ENCODE measurements around the gene PMM2.

PMM2 gene

DNA sequence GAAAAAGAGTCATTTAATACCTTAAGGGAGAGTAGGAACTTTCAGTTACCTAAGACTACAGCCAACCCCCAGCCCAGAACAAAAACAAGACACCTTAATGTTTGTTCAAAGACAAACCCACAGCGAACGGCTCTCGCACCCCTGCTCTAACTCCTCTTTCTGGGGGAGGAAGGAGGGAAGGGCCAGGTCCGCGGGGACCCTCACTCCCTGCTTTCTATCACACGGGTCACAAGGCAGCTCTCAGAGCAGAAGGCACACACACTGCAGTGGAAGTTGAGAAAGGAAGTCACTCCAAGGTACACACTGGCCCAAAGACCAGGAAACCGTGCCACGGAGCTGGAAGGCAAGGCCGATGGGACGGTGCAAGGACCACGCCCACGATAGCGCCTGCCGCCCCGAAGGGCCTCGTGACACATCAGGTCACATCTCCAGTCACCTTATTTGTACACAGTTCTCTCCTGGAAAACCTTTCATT is 94.5 kb downstream of the PMM2 start:
- Histone ChIP-seq H4K20me1 (ENCODE audit: insufficient read depth, low read length, poor library complexity, severe bottlenecking) (no peaks in the 10 kb centered on the region), H3K4me3 (ENCODE audit: low read length, poor library complexity, severe bottlenecking) (no peak overlapping the region), H3K4me1 (ENCODE audit: insufficient read depth, low read length, poor library complexity, severe bottlenecking) (no peaks in the 10 kb centered on the region), H3K9ac (ENCODE audit: low read depth, low read length, poor library complexity, severe bottlenecking) (no peak overlapping the region), H3K9me3 (ENCODE audit: insufficient read depth, low read depth, low read length) (no peaks in the 10 kb centered on the region), H3K79me2 (ENCODE audit: insufficient read depth, low read length) (no peaks in the 10 kb centered on the region), H2AFZ (ENCODE audit: low read length) (no peak overlapping the region), H3K36me3 (ENCODE audit: insufficient read depth, low read length) (peaks cover 34% of the 10 kb centered on the region; the same call in 1 of the 2 replicates), H3K9me2 (replicated peaks; ENCODE audit: low read depth, low read length) (no peaks in the 10 kb centered on the region), H3K27me3 (ENCODE audit: insufficient read depth, low read length, poor library complexity, severe bottlenecking) (no peaks in the 10 kb centered on the region), H3F3A (ENCODE audit: low read depth) (no peaks in the 10 kb centered on the region), H3K4me2 (ENCODE audit: low read depth, low read length, poor library complexity, severe bottlenecking) (no peak overlapping the region)
- TF ChIP-seq EZH2phosphoT487 (IDR thresholded peaks at IDR 0.05; ENCODE audit: borderline replicate concordance) = no peak

DNA sequence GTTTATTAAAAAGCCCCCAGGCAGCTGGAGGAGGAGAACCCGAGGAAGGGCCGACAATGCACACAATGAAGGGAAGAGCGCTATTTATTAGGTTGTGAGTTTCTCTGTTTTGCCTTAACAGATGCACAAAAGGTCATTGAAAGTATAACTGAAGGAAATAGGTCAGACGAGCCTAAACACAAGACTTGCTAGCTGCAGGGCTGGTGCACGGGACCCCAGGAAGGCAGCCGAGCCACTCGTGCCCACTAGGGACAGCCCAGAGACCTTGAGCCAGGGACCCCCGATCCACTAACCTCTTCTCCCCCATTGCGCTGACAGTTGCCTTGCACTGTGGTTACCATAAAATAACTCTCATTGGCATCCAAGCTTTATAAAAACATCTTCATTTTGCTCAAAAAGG is 95.8 kb downstream of the PMM2 start:
- no peaks in the 10 kb centered on the region for H3K79me2 ChIP-seq (ENCODE audit: insufficient read depth, low read length)
- no peaks in the 10 kb centered on the region for H4K20me1 ChIP-seq (ENCODE audit: insufficient read depth, low read length, poor library complexity, severe bottlenecking)
- no peaks in the 10 kb centered on the region for H3F3A ChIP-seq (ENCODE audit: low read depth)
- H3K27me3 ChIP-seq (ENCODE audit: insufficient read depth, low read length, poor library complexity, severe bottlenecking) = no peaks in the 10 kb centered on the region
- H3K9ac ChIP-seq (ENCODE audit: low read depth, low read length, poor library complexity, severe bottlenecking) = no peak overlapping the region
- no peaks in the 10 kb centered on the region for H3K4me1 ChIP-seq (ENCODE audit: insufficient read depth, low read length, poor library complexity, severe bottlenecking)
- H3K36me3 ChIP-seq (ENCODE audit: insufficient read depth, low read length) = peaks cover 39% of the 10 kb centered on the region; the same call in 1 of the 2 replicates
- no peak for TF ChIP-seq EZH2phosphoT487 (IDR thresholded peaks at IDR 0.05; ENCODE audit: borderline replicate concordance)
- TF ChIP-seq, protein P1, sequence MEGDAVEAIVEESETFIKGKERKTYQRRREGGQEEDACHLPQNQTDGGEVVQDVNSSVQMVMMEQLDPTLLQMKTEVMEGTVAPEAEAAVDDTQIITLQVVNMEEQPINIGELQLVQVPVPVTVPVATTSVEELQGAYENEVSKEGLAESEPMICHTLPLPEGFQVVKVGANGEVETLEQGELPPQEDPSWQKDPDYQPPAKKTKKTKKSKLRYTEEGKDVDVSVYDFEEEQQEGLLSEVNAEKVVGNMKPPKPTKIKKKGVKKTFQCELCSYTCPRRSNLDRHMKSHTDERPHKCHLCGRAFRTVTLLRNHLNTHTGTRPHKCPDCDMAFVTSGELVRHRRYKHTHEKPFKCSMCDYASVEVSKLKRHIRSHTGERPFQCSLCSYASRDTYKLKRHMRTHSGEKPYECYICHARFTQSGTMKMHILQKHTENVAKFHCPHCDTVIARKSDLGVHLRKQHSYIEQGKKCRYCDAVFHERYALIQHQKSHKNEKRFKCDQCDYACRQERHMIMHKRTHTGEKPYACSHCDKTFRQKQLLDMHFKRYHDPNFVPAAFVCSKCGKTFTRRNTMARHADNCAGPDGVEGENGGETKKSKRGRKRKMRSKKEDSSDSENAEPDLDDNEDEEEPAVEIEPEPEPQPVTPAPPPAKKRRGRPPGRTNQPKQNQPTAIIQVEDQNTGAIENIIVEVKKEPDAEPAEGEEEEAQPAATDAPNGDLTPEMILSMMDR (conservative IDR thresholded peaks at IDR 0.05; ENCODE audit: low read length) = no peak
- H2AFZ ChIP-seq (ENCODE audit: low read length) = no peak overlapping the region
- H3K9me3 ChIP-seq (ENCODE audit: insufficient read depth, low read depth, low read length) = no peaks in the 10 kb centered on the region
- no peaks in the 10 kb centered on the region for H3K9me2 ChIP-seq (replicated peaks; ENCODE audit: low read depth, low read length)
- no peak overlapping the region for H3K4me3 ChIP-seq (ENCODE audit: low read length, poor library complexity, severe bottlenecking)
- H3K4me2 ChIP-seq (ENCODE audit: low read depth, low read length, poor library complexity, severe bottlenecking) = no peak overlapping the region

DNA sequence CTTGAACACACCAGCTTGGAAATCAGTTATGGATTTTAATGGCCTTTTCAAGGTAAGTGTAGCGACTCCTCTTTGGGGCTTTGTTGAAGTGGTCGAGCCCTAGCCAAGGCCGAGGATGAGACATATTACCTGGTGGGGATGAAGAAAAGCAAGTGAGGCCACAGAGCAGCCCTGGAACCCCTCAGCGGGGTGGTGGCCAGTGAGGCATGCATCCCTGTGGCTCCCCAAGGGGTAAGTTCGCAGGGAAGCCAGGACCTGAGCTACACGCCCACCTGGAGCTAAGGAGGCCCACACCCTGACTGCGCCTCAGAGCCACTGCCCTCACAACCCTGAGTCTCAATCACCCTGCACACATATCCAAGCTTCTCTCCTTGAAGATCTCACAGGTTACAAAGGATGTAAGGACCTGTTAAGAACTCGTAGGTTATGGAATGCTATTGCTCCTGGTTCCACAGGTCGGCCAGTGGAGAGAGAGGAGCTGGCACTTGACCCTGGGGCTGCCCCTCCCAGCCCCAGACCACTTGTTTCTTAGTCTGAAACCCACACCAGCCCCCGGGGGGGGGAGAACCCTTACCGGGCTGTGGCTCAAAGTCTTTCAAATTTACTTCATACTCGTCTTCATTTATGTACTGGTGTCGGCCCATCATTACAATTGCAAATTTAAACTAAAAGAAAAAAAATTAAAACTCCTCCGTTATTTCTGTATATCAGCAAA is 96.5 kb downstream of the PMM2 start:
- Histone ChIP-seq H3F3A (ENCODE audit: low read depth) (no peaks in the 10 kb centered on the region), H3K4me2 (ENCODE audit: low read depth, low read length, poor library complexity, severe bottlenecking) (no peak overlapping the region), H3K4me3 (ENCODE audit: low read length, poor library complexity, severe bottlenecking) (no peak overlapping the region), H3K9ac (ENCODE audit: low read depth, low read length, poor library complexity, severe bottlenecking) (no peak overlapping the region), H3K9me3 (ENCODE audit: insufficient read depth, low read depth, low read length) (no peaks in the 10 kb centered on the region), H3K79me2 (ENCODE audit: insufficient read depth, low read length) (no peaks in the 10 kb centered on the region), H3K36me3 (ENCODE audit: insufficient read depth, low read length) (peaks cover 46% of the 10 kb centered on the region; the same call in 1 of the 2 replicates), H2AFZ (ENCODE audit: low read length) (no peak overlapping the region), H4K20me1 (ENCODE audit: insufficient read depth, low read length, poor library complexity, severe bottlenecking) (no peaks in the 10 kb centered on the region), H3K4me1 (ENCODE audit: insufficient read depth, low read length, poor library complexity, severe bottlenecking) (no peaks in the 10 kb centered on the region), H3K27me3 (ENCODE audit: insufficient read depth, low read length, poor library complexity, severe bottlenecking) (no peaks in the 10 kb centered on the region), H3K9me2 (replicated peaks; ENCODE audit: low read depth, low read length) (no peaks in the 10 kb centered on the region)
- TF ChIP-seq, protein P1 (conservative IDR thresholded peaks at IDR 0.05; ENCODE audit: low read length) = no peak
- no peak for TF ChIP-seq EZH2phosphoT487 (IDR thresholded peaks at IDR 0.05; ENCODE audit: borderline replicate concordance)

Data from Loucy (cell line).